HFFc6 (cell line): ENCODE results near the gene ALOXE3. TPM values are rescaled to one million over a fixed set of nuclear protein-coding genes. Genes with fewer than 3 reads are reported as not detected.

Experiments used
- DNase-seq: peaks from one replicate; pipeline ENCODE4 v3.0.0-alpha.2; 2018
- H3K27ac Mint-ChIP-seq: 2 replicates; pipeline ENCODE4 v1.8.0; 2020; ENCODE audit warnings: mild to moderate bottlenecking, mixed read lengths
- H3K27me3 Mint-ChIP-seq: 2 replicates; pipeline ENCODE4 v1.8.0; 2021; ENCODE audit warnings: mild to moderate bottlenecking, moderate library complexity, mixed read lengths; ENCODE audit not compliant: insufficient read depth
- H3K36me3 Mint-ChIP-seq: 2 replicates; pipeline ENCODE4 v1.8.0; 2021; ENCODE audit warnings: low read depth, mixed read lengths
- H3K4me1 Mint-ChIP-seq: 2 replicates; pipeline ENCODE4 v1.8.0; 2020; ENCODE audit warnings: low read depth, mixed read lengths
- H3K4me3 Mint-ChIP-seq: 2 replicates; pipeline ENCODE4 v1.8.0; 2020; ENCODE audit warnings: mild to moderate bottlenecking, moderate library complexity, mixed read lengths
- H3K9me3 Mint-ChIP-seq: 2 replicates; pipeline ENCODE4 v1.8.0; 2020; ENCODE audit warnings: mild to moderate bottlenecking, mixed read lengths
- CTCF ChIP-seq: fragments of 200-600 bp; sonication (generic); IDR thresholded peaks from 2 replicates; pipeline ENCODE4 v1.5.0; 2021; ENCODE audit warnings: antibody characterized with exemption, mild to moderate bottlenecking
- total RNA-seq, 6 experiments: library from RNA; stranded (reverse); fragmentation: NEBNext Ultra II Directional; extraction: Animal tissue kit (Norgen Biotek cat#: 25700); gene quantifications; 2 replicates in 1 of 6; 3 replicates in 5 of 6; pipeline ENCODE4 v1.2.3, GENCODE V29; 2021

The ALOXE3 gene
- total RNA-seq, 6 experiments from 2014 or later = 0.14 to 0.30 (median 0.21) TPM

GRCh38 chr17:8103549-8103948 is 14.8 kb downstream of the ALOXE3 start:
- Mint-ChIP-seq H3K27me3 (peaks cover 7% of the 10 kb centered on the region; the same call in 1 of the 2 replicates), H3K4me3 (no peak overlapping the region), H3K4me1 (peaks cover 21% of the 10 kb centered on the region), H3K9me3 (no peaks in the 10 kb centered on the region), H3K36me3 (no peaks in the 10 kb centered on the region), H3K27ac (no peak overlapping the region)
- TF ChIP-seq CTCF = no peak
- DNase-seq = no peak

- H3K36me3 Mint-ChIP-seq = no peaks in the 10 kb centered on the region
- H3K9me3 Mint-ChIP-seq = no peaks in the 10 kb centered on the region
- no peak for TF ChIP-seq CTCF
- peaks cover 9% of the 10 kb centered on the region for H3K27me3 Mint-ChIP-seq
- H3K27ac Mint-ChIP-seq = no peak overlapping the region
- no peak overlapping the region for H3K4me3 Mint-ChIP-seq
- H3K4me1 Mint-ChIP-seq = peaks cover 18% of the 10 kb centered on the region
- DNase-seq = no peak
Observed at GRCh38 chr17:8101721-8102120, 16.6 kb downstream of the ALOXE3 start.

- no peaks in the 10 kb centered on the region for H3K36me3 Mint-ChIP-seq
- no peak for DNase-seq
- H3K27me3 Mint-ChIP-seq = peaks cover 15% of the 10 kb centered on the region
- no peak overlapping the region for H3K27ac Mint-ChIP-seq
- TF ChIP-seq CTCF = no peak
- H3K4me3 Mint-ChIP-seq = no peak overlapping the region
- H3K4me1 Mint-ChIP-seq = peaks cover 9% of the 10 kb centered on the region
- H3K9me3 Mint-ChIP-seq = no peaks in the 10 kb centered on the region
Observed at GRCh38 chr17:8100763-8101162, 17.6 kb downstream of the ALOXE3 start.

GRCh38 chr17:8100111-8100510 is 18.2 kb downstream of the ALOXE3 start:
- H3K27me3 Mint-ChIP-seq = peaks cover 21% of the 10 kb centered on the region
- no peaks in the 10 kb centered on the region for H3K36me3 Mint-ChIP-seq
- DNase-seq = no peak
- H3K4me1 Mint-ChIP-seq = 0 out of 2 replicates have a peak, but pooled peaks cover 8% of the 10 kb centered on the region
- H3K9me3 Mint-ChIP-seq = no peaks in the 10 kb centered on the region
- H3K27ac Mint-ChIP-seq = no peak overlapping the region
- TF ChIP-seq CTCF = no peak
- no peak overlapping the region for H3K4me3 Mint-ChIP-seq

- Mint-ChIP-seq H3K27me3 (peaks cover 25% of the 10 kb centered on the region), H3K4me3 (no peak overlapping the region), H3K36me3 (no peaks in the 10 kb centered on the region), H3K9me3 (no peaks in the 10 kb centered on the region), H3K27ac (no peak overlapping the region), H3K4me1 (no peaks in the 10 kb centered on the region)
- no peak for DNase-seq
- no peak for TF ChIP-seq CTCF
Observed at GRCh38 chr17:8096541-8096940, 21.8 kb downstream of the ALOXE3 start.

- Mint-ChIP-seq H3K27me3 (peaks cover 34% of the 10 kb centered on the region), H3K4me3 (no peak overlapping the region), H3K27ac (no peak overlapping the region), H3K9me3 (no peaks in the 10 kb centered on the region), H3K36me3 (no peaks in the 10 kb centered on the region), H3K4me1 (no peaks in the 10 kb centered on the region)
- TF ChIP-seq CTCF = peak; percentile 11; the same call in 1 of the 2 replicates
- DNase-seq = no peak
Observed at GRCh38 chr17:8095361-8095760, 23.0 kb downstream of the ALOXE3 start.
